Astrocyte (in vitro differentiated cells and primary cell): Measurements from ENCODE around the gene BOLA2B.
"Not testable (repeated sequence)": the region's sequence is repeated elsewhere in the genome, so short reads cannot be mapped to it uniquely, and the experiment has no call there.

ENCODE experiments used
- CTCF ChIP-seq: IDR thresholded peaks from 2 replicates; pipeline ENCODE4 v1.5.1; 2011; ENCODE audit warnings: low read depth, mild to moderate bottlenecking, inconsistent platforms, low read length, moderate library complexity; ENCODE audit not compliant: insufficient read depth
- EZH2 ChIP-seq: IDR thresholded peaks from 2 replicates; pipeline ENCODE4 v1.6.1; 2012; ENCODE audit warnings: mild to moderate bottlenecking, low read length, inconsistent platforms; ENCODE audit not compliant: insufficient read depth

DNA sequence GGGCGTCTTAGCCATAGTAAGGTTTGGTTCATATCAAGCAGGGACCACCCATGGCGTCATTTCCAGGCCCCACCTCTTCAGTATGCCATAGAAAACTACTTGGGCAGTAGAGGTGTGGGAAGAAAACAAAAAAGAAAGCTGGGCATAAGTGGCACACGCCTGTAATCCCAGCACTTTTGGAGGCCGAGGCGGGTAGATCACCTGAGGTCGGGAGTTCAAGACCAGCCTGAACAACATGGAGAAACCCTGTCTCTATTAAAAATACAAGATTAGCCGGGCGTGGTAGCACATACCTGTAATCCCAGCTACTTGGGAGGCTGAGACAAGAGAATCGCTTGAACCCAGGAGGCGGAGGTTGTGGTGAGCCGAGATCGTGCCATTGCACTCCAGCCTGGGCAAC lies 2.3 kb downstream of the BOLA2B start:
- TF ChIP-seq CTCF, EZH2: not testable (repeated sequence)
